Panc1 (cell line): ENCODE data around the gene MRPL4. TPM values are rescaled to one million over a fixed set of nuclear protein-coding genes. Genes with fewer than 3 reads are reported as not detected.

Experiments used
- ATAC-seq: fragments of 200-7000 bp; cut with Tn5 transposase; 2 replicates; pipeline ENCODE4 v1.9.1; 2020; ENCODE audit warnings: mild to moderate bottlenecking, moderate library complexity
- BruUV-seq: library from RNA; stranded (reverse); fragments of 400-500 nt; replicated peaks from 2 replicates; lab custom pipeline; 2021; lab: Mats Ljungman, UMichigan
- CTCF ChIA-PET: fragments of 300-600 bp; sonication (Branson Sonifier 250); formaldehyde crosslinking; loops from one replicate; lab custom pipeline; 2022; ENCODE audit warnings: antibody characterized with exemption; lab: Charles Lee
- POLR2A ChIA-PET: fragments of 300-600 bp; sonication (Branson Sonifier 250); formaldehyde crosslinking; loops from one replicate; lab custom pipeline; 2022; ENCODE audit warnings: antibody characterized with exemption; lab: Charles Lee
- DNase-seq: peaks from one replicate; pipeline ENCODE4 v3.0.0-alpha.2; 2010; ENCODE audit warnings: low read depth, low spot score
- H3K27ac ChIP-seq: 2 replicates; pipeline ENCODE4 v1.5.1; 2011; ENCODE audit warnings: mild to moderate bottlenecking, low read length, inconsistent platforms
- H3K27me3 ChIP-seq: fragments of 200-500 bp; sonication (Bioruptor generic); 2 replicates; pipeline ENCODE4 v1.6.0; 2014; ENCODE audit warnings: low read length, inconsistent platforms; ENCODE audit not compliant: control insufficient read depth, insufficient read depth
- H3K36me3 ChIP-seq: fragments of 200-500 bp; sonication (Bioruptor generic); 2 replicates; pipeline ENCODE4 v1.5.1; 2014; ENCODE audit warnings: inconsistent platforms, mild to moderate bottlenecking, low read length, moderate library complexity; ENCODE audit not compliant: control insufficient read depth, insufficient read depth
- H3K4me1 ChIP-seq: 2 replicates; pipeline ENCODE4 v1.5.1; 2011; ENCODE audit warnings: inconsistent platforms, mild to moderate bottlenecking, low read length, moderate library complexity; ENCODE audit not compliant: control insufficient read depth, insufficient read depth
- H3K4me3 ChIP-seq, 2 experiments: 2 replicates each; pipeline ENCODE4 v1.5.1; 2011 to 2012; ENCODE audit warnings: low read depth in 2 of 2, low read length in 2 of 2, mild to moderate bottlenecking in 2 of 2, inconsistent platforms in 1 of 2, moderate library complexity in 1 of 2
- H3K9me3 ChIP-seq: fragments of 200-500 bp; sonication (Bioruptor generic); 2 replicates; pipeline ENCODE4 v1.5.1; 2014; ENCODE audit warnings: low read depth, mild to moderate bottlenecking, inconsistent platforms, low read length, moderate library complexity; ENCODE audit not compliant: control insufficient read depth, insufficient read depth
- CTCF ChIP-seq: fragments of 450-650 bp; IDR thresholded peaks from 2 replicates; pipeline ENCODE4 v1.5.1; 2017; ENCODE audit warnings: mild to moderate bottlenecking
- POLR2AphosphoS5 ChIP-seq: IDR thresholded peaks from 2 replicates; pipeline ENCODE4 v1.6.1; 2012; ENCODE audit warnings: mild to moderate bottlenecking, low read depth, low read length, moderate library complexity
- REST ChIP-seq, 2 experiments: IDR thresholded peaks; 2 replicates each; pipeline ENCODE4 v1.6.1; 2011 to 2012; ENCODE audit warnings: low read depth in 2 of 2, control low read depth in 1 of 2, low read length in 1 of 2, mild to moderate bottlenecking in 1 of 2, moderate library complexity in 1 of 2; ENCODE audit not compliant: insufficient read depth in 1 of 2
- SIN3A ChIP-seq: IDR thresholded peaks from 2 replicates; pipeline ENCODE4 v1.6.1; 2012; ENCODE audit warnings: low read depth, mild to moderate bottlenecking, low read length, moderate library complexity, borderline replicate concordance; ENCODE audit not compliant: insufficient read depth
- TCF7L2 ChIP-seq: IDR thresholded peaks from 2 replicates; pipeline ENCODE4 v1.6.1; 2011; ENCODE audit warnings: mild to moderate bottlenecking, low read depth, low read length, inconsistent platforms
- in situ Hi-C: cut with HindIII; loops from 2 replicates; pipeline ENCODE4 v1.10.0; 2016; ENCODE audit warnings: low sequenced_read_pairs, low pct_unique_long_range_greater_than_20kb
- intact Hi-C: fragments of 100-400 bp; cut with micrococcal nuclease; formaldehyde crosslinking; loops from one replicate; pipeline ENCODE4 v1.10.0; 2022; ENCODE audit not compliant: unreplicated experiment
- total RNA-seq: library from RNA; stranded (reverse); gene quantifications from one replicate; pipeline ENCODE4 v1.2.1, GENCODE V29; 2021; ENCODE audit not compliant: unreplicated experiment

MRPL4 gene
- total RNA-seq, 1 experiment from 2014 or later, result 62.8 TPM

DNA sequence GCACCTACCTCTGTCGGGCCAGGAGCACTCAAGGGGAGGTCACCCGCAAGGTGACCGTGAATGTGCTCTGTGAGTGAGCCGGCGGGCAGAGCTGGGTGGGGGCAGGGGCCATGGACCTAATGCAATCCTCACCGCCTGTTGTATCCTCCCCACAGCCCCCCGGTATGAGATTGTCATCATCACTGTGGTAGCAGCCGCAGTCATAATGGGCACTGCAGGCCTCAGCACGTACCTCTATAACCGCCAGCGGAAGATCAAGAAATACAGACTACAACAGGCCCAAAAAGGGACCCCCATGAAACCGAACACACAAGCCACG, 32.9 kb downstream of the MRPL4 start:
- CTCF ChIA-PET, result no interaction called here
- in situ Hi-C loops, result no loop called here
- Histone ChIP-seq H3K9me3 (no peaks in the 10 kb centered on the region), H3K27me3 (no peaks in the 10 kb centered on the region), H3K27ac (no peak overlapping the region), H3K36me3 (0 out of 2 replicates have a peak, but pooled peaks cover 2% of the 10 kb centered on the region), H3K4me3 (no peak overlapping the region), H3K4me1 (peaks cover 17% of the 10 kb centered on the region; the same call in 1 of the 2 replicates)
- intact Hi-C loops, result no loop called here
- no peak for TF ChIP-seq TCF7L2
- no peak for TF ChIP-seq SIN3A
- TF ChIP-seq CTCF, result no peak
- no peak for TF ChIP-seq POLR2AphosphoS5
- TF ChIP-seq REST (IDR thresholded peaks at IDR 0.05; ENCODE audit: insufficient read depth in 1 of 2, low read depth in 2 of 2, low read length in 1 of 2), result no peak
- no TSS peak for BruUV-seq
- no peak for DNase-seq
- POLR2A ChIA-PET, result no interaction called here
- ATAC-seq, result no peak

DNA sequence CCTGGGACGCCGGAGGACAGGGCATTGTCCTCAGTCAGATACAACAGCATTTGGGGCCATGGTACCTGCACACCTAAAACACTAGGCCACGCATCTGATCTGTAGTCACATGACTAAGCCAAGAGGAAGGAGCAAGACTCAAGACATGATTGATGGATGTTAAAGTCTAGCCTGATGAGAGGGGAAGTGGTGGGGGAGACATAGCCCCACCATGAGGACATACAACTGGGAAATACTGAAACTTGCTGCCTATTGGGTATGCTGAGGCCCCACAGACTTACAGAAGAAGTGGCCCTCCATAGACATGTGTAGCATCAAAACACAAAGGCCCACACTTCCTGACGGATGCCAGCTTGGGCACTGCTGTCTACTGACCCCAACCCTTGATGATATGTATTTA, 33.4 kb downstream of the MRPL4 start:
- H3K9me3 ChIP-seq, result no peaks in the 10 kb centered on the region
- peaks cover 17% of the 10 kb centered on the region; the same call in 1 of the 2 replicates for H3K4me1 ChIP-seq
- intact Hi-C loops (no loop called here), in situ Hi-C loops (no loop called here)
- no peak overlapping the region for H3K4me3 ChIP-seq
- TF ChIP-seq TCF7L2, result no peak
- no peak for TF ChIP-seq SIN3A
- TF ChIP-seq REST (IDR thresholded peaks at IDR 0.05; ENCODE audit: insufficient read depth in 1 of 2, low read depth in 2 of 2, low read length in 1 of 2), result no peak
- no peak for TF ChIP-seq CTCF
- no peak for TF ChIP-seq POLR2AphosphoS5
- no peak overlapping the region for H3K27ac ChIP-seq
- DNase-seq (no peak), ATAC-seq (no peak)
- ChIA-PET CTCF (no interaction called here), POLR2A (interaction anchor here (0.6 to 1.0 kb wide), 2 partner anchors 16 to 26 kb away, joined by 3 to 5 read pairs; no protein-coding TSS in a partner anchor)
- BruUV-seq, result TSS peak; percentile 81
- 0 out of 2 replicates have a peak, but pooled peaks cover under 1% of the 10 kb centered on the region for H3K36me3 ChIP-seq
- no peaks in the 10 kb centered on the region for H3K27me3 ChIP-seq
